ENCODE data around the gene FNDC3B.
"Not testable (repeated sequence)": the region's sequence is repeated elsewhere in the genome, so short reads cannot be mapped to it uniquely, and the experiment has no call there.

The FNDC3B gene

DNA sequence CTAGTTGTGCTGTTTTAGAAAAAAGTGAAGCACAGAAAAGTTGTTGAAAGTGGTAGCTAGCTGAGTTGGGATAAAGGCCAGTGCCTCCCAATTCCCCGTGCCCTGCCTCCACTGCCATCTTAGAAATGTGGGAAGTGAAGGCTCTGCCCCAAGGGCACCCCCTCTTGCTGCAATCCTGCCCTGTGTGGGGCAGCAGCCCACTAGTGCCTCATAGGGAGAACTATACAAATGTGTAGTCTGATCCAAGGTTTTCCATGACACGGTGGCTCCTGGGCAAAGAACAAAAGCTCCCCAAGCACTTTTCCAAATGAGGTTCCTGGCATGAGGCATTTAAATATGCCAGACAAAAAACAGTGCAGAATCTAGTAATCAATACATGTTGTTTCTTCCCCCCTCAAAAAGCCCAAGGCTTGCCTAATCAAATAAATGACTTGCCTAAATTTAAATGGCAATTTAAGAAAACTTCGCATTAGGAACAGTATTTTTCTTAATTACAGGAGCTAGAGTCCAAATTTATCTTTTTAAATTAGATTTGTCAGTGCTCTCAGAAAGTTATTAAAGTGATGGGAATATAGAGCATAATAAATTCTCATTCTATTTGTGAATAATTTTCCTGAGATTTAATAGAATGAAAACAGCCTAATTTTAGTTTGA is 325.1 kb downstream of the FNDC3B start:
- H3K36me3 ChIP-seq (ENCODE audit: insufficient read depth, low read length): peaks cover 10% of the 10 kb centered on the region; the same call in 1 of the 2 replicates
- no peak overlapping the region for H3K9ac ChIP-seq (ENCODE audit: low read depth, low read length)
- H3K9me3 ChIP-seq (ENCODE audit: control insufficient read depth, insufficient read depth, low read length): no peaks in the 10 kb centered on the region
- 0 out of 2 replicates have a peak, but pooled peaks cover 7% of the 10 kb centered on the region for H3K4me1 ChIP-seq (ENCODE audit: insufficient read depth, low read length)

DNA sequence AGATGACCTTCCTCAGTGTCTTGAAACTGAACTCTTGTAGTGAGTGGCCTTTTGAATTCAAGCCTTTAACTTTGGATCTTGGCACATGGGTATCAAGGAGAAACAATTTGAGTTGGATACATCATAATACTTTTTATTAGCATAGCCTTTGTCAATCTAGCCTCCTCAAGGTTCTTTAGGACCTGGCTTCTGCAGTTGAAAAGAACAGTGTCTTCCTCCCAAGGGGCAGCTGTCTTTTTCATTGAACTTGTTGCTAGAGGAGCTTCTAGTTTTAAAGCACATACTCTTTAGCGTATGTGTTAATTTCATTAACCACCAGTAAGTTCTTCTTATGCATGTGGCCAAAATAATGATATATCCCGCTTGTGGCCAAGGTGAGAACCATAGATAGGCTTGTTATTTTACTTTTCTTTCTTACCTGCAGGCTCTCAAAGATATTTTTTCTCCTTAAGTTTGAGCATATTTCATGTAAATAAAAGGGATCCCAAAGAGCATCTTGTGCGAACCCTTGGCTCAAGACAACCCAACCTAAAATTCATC is 325.7 kb downstream of the FNDC3B start:
- Histone ChIP-seq H3K9me3 (ENCODE audit: control insufficient read depth, insufficient read depth, low read length) (no peaks in the 10 kb centered on the region), H3K9ac (ENCODE audit: low read depth, low read length) (no peak overlapping the region), H3K4me1 (ENCODE audit: insufficient read depth, low read length) (0 out of 2 replicates have a peak, but pooled peaks cover 7% of the 10 kb centered on the region), H3K36me3 (ENCODE audit: insufficient read depth, low read length) (peaks cover 10% of the 10 kb centered on the region; the same call in 1 of the 2 replicates)

DNA sequence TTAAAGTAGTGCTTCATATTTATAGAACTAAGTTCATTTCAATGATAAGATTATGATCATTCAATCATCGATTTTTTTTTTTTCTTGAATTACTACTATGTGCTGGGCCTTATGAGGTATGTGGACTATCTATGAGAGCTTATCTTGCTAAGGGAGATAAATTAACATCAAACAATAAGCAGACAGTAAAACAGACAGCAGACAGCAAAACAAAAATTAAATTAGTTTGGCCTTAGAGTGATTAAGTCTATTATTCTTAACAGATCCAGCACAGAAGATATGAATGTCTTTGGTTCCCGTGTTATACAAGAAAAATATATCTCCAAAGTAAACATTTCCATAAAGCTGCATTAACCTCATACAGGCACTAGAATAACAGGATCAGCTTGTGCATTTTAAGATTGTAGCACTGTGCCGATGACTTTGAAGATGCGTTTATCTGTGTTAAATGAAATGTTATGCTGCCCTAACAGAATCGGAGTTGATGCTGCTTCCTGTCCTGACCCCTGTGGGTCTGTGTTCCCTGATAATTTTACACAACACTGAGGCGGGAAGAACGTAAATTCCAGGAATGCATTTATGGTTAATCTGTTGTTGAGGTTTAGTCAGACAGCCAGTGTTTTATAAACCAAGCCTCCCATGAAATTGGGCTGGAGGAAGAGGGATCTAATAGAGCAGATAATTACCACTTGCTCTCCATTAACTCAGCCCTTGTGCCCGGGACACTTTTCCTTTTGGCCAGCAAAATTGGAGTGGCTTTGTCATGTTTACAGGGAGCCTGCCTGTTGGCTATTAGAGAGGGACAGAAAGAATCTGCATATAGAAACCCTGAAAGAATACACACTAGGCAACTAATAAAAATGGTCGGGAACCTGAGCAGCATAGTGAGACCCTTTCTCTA is 328.1 kb downstream of the FNDC3B start:
- H3K9me3 ChIP-seq (ENCODE audit: control insufficient read depth, insufficient read depth, low read length): no peaks in the 10 kb centered on the region
- H3K9ac ChIP-seq (ENCODE audit: low read depth, low read length): no peak overlapping the region
- 0 out of 2 replicates have a peak, but pooled peaks cover 7% of the 10 kb centered on the region for H3K4me1 ChIP-seq (ENCODE audit: insufficient read depth, low read length)
- peaks cover 8% of the 10 kb centered on the region; the same call in 1 of the 2 replicates for H3K36me3 ChIP-seq (ENCODE audit: insufficient read depth, low read length)

DNA sequence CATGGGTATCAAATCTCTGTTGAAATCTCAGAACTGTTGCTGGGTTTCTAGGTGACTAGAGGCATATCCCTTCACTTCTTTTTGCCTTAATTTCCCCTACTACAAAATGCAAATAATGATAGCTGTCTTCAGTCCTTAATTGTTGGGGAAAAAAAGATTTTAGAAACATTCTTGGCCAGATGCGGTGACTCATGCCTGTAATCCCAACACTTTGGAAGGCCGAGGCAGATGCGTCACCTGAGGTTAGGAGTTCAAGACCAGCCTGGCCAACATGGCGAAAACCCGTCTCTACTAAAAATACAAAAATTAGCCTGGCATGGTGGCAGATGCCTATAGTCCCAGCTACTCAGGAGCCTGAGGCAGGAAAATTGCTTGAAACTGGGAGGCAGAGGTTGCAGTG is 329.2 kb downstream of the FNDC3B start:
- H3K36me3 ChIP-seq (ENCODE audit: insufficient read depth, low read length); H3K9ac ChIP-seq (ENCODE audit: low read depth, low read length); H3K4me1 ChIP-seq (ENCODE audit: insufficient read depth, low read length); H3K9me3 ChIP-seq (ENCODE audit: control insufficient read depth, insufficient read depth, low read length): not testable (repeated sequence)

DNA sequence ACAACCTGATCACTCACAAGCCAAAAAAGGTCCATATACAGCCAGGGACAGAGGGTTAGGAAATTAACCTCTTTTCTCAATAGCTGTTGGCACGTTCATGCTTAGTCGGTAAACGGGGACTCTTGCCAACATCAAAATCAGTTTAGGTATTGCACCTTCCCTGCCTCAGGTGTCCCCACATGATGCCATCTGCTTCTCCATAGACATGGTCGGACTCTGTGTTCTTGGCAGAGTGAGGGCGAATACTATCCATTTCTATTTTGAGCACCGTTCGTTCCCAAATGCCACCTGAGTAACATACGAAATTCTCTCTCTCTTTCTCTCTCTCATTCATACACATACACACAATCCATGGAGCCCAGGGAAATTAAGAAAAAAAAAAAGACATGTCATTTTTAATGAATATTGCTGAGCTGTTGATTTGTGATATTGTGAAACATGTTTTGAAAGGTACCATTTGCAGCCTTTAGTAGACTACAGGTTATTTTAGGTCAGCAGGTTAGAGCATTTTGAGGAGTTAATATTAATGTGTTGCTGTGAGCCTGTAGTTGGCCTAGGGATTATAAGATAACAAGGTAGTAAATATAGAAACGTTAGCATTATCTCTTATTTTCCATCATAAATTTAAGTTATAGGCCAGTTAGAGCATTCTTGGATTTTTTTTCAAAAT is 330.3 kb downstream of the FNDC3B start:
- Histone ChIP-seq H3K9ac (ENCODE audit: low read depth, low read length) (no peak overlapping the region), H3K9me3 (ENCODE audit: control insufficient read depth, insufficient read depth, low read length) (no peaks in the 10 kb centered on the region), H3K36me3 (ENCODE audit: insufficient read depth, low read length) (peaks cover 8% of the 10 kb centered on the region; the same call in 1 of the 2 replicates), H3K4me1 (ENCODE audit: insufficient read depth, low read length) (no peaks in the 10 kb centered on the region)

DNA sequence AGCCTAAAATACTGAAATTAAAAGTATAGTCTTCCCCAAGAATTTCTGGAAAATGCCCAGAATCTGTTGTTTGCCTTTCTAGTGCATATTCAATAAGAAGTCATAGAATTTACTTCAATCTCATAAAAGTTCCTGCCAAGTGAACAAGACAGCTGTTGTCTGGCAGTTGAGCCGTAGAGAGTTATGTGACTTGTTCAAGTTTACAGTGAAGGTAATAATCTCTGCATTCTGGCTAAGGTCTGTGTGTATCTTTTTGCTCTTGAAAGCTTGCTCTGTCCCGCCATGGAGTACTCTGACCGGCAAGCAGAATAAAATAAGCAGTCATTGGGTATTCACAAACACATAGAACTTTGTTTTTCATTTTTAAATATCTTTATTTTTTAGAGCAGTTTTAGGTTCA is 331.0 kb downstream of the FNDC3B start:
- Histone ChIP-seq H3K4me1 (ENCODE audit: insufficient read depth, low read length) (no peaks in the 10 kb centered on the region), H3K9ac (ENCODE audit: low read depth, low read length) (no peak overlapping the region), H3K36me3 (ENCODE audit: insufficient read depth, low read length) (peaks cover 8% of the 10 kb centered on the region; the same call in 1 of the 2 replicates), H3K9me3 (ENCODE audit: control insufficient read depth, insufficient read depth, low read length) (no peaks in the 10 kb centered on the region)

DNA sequence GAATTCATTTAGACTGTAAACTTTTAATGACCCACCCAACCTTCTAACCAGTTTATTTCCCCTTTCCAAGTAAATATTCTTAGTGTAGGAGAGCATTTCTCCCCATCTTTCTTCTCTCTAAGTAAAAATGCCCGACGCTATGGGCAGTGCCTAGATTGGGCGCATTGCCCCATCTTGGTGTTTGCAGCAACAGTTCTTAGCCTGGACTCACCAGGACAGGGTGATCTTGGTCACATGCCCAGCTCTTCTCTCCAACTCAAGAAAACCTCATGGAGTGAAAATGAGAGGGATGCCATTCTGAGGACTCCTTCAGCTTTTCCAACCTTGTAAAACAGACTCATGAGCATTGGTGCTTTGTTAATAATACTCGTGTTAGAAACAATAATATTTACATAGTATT is 332.2 kb downstream of the FNDC3B start:
- Histone ChIP-seq H3K9me3 (ENCODE audit: control insufficient read depth, insufficient read depth, low read length) (no peaks in the 10 kb centered on the region), H3K4me1 (ENCODE audit: insufficient read depth, low read length) (no peaks in the 10 kb centered on the region), H3K9ac (ENCODE audit: low read depth, low read length) (no peak overlapping the region), H3K36me3 (ENCODE audit: insufficient read depth, low read length) (peaks cover 6% of the 10 kb centered on the region; the same call in 1 of the 2 replicates)

DNA sequence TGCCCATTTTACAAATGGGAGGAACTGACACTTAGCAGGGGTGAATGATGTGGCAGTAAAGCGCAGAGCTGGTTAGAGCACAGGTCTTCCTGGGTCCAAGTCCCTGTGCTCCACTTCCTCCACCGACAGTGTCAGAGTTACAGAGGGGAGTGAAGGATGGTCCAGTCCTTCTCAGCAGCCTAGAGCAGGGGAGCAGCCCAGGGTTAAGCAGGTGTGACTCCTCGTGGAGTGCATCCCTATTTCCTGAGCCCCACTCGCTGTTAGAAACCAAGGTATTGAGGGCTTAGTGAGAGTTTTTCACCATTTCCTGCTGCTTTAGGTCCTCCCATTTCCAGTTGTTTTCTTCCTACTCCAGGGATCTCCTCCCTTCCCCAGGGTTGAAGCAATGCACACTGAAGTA is 333.5 kb downstream of the FNDC3B start:
- Histone ChIP-seq H3K36me3 (ENCODE audit: insufficient read depth, low read length) (peaks cover 7% of the 10 kb centered on the region; the same call in 1 of the 2 replicates), H3K9ac (ENCODE audit: low read depth, low read length) (no peak overlapping the region), H3K9me3 (ENCODE audit: control insufficient read depth, insufficient read depth, low read length) (no peaks in the 10 kb centered on the region), H3K4me1 (ENCODE audit: insufficient read depth, low read length) (no peaks in the 10 kb centered on the region)

DNA sequence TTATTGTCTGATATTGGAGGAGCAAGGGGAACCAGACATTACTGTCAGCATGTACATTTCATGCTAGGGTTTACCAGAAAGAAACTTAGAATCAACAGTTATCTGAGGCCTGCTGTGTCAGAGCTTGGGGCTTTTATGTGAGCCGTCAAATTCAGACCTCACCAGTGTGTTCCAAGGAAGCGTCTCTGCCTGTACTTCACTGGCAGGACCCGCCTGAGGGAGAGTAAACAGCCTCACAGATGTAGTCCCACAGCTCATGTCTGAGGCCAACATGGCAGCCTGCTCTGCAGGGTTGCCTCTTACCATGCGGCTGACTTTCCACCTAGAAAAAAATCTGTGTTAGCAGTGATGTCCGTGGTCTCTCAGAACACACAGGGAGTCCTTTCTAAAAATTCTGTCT is 334.5 kb downstream of the FNDC3B start:
- H3K9me3 ChIP-seq (ENCODE audit: control insufficient read depth, insufficient read depth, low read length): no peaks in the 10 kb centered on the region
- H3K9ac ChIP-seq (ENCODE audit: low read depth, low read length): no peak overlapping the region
- peaks cover 18% of the 10 kb centered on the region for H3K36me3 ChIP-seq (ENCODE audit: insufficient read depth, low read length)
- H3K4me1 ChIP-seq (ENCODE audit: insufficient read depth, low read length): no peaks in the 10 kb centered on the region

DNA sequence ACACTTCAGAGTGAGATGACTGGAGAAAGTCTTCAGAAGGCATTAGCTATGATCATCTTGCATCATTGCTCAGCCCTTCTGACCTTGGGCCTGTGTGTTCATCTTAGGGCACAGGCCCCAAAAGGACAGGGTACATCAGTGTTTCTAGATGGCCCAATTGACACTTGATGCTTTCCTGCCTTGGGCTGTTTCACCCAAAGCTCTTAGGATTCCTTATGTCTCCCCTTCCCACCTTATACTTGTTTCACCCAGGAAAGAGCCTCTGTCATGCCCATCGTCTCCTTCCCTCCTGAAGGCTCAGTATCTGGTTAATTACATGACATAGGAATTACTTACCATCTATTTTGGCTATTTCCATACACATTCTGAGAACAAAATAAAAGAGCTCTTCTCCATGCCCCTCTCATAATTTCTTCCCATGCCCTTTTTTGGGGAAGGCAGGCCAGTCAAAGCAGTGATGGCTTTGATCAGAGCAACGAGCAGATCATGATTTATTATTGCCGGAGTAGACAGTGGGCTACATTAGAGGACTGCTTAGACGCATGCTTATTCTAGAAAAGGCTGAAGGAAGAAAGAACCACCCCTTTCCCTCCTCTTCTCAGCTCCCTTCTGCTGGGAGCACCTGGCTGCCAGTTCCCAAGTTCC is 335.9 kb downstream of the FNDC3B start:
- no peaks in the 10 kb centered on the region for H3K9me3 ChIP-seq (ENCODE audit: control insufficient read depth, insufficient read depth, low read length)
- peaks cover 26% of the 10 kb centered on the region for H3K36me3 ChIP-seq (ENCODE audit: insufficient read depth, low read length)
- H3K4me1 ChIP-seq (ENCODE audit: insufficient read depth, low read length): no peaks in the 10 kb centered on the region
- no peak overlapping the region for H3K9ac ChIP-seq (ENCODE audit: low read depth, low read length)

DNA sequence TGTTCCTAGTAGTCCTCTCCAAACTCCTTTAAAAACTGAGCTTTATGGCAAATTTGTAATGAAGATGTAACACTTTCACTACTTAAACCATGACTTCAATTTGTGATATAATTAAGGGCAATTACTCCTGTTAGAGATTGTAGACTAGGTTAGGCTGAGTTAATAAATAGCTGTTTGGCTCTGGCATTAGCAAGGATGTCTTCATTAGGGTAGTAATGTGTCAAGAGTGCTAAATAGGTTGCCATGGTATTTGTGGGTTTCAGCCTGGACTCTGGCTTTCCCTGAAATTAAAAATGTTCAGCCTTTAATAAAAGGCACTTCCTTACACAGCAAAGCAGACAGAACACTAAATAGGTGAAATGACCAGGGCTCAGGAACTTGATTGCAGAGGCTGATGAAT is 337.0 kb downstream of the FNDC3B start:
- Histone ChIP-seq H3K4me1 (ENCODE audit: insufficient read depth, low read length) (no peaks in the 10 kb centered on the region), H3K9ac (ENCODE audit: low read depth, low read length) (no peak overlapping the region), H3K36me3 (ENCODE audit: insufficient read depth, low read length) (peaks cover 30% of the 10 kb centered on the region), H3K9me3 (ENCODE audit: control insufficient read depth, insufficient read depth, low read length) (no peaks in the 10 kb centered on the region)

DNA sequence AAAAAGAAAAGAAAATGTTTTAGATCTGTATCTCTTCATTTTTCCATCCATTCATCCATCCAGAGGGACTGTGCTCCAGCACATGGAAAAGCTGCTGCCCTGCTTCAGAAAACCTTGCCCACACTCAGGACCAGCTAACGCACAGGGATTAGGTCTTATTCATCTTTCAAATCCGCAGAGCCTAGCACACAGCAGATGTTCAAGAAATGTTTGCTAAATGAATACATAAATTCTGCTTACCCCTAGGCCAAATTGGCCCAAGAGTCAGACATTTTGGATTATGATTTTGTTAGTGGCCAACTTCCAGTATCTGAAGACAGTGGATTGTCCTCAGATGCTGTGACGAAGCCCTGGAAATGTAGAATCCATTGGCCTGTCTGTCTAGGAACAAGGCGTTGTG is 337.5 kb downstream of the FNDC3B start:
- Histone ChIP-seq H3K36me3 (ENCODE audit: insufficient read depth, low read length) (peaks cover 28% of the 10 kb centered on the region), H3K9me3 (ENCODE audit: control insufficient read depth, insufficient read depth, low read length) (no peaks in the 10 kb centered on the region), H3K9ac (ENCODE audit: low read depth, low read length) (no peak overlapping the region), H3K4me1 (ENCODE audit: insufficient read depth, low read length) (no peaks in the 10 kb centered on the region)

DNA sequence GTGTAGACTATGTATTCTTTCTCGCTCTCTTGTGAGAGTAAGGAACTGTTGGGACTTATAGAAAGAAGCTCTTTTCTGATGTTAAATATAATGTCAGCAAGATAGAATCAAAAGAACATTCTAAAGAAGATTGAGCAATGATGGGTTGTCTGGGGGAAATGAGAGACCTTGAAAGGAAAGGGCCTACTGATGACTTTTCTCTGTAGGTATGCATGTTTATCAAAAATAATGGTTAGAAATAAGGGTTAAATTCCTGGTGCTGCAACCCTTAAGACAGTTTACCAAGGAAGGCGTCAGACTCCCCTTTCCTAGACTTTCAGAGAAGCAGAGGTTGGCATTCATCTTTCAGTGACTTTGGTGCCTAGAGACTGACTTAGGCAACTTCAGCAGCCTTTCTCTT is 339.1 kb downstream of the FNDC3B start:
- Histone ChIP-seq H3K9ac (ENCODE audit: low read depth, low read length) (no peak overlapping the region), H3K9me3 (ENCODE audit: control insufficient read depth, insufficient read depth, low read length) (no peaks in the 10 kb centered on the region), H3K36me3 (ENCODE audit: insufficient read depth, low read length) (peaks cover 28% of the 10 kb centered on the region)

DNA sequence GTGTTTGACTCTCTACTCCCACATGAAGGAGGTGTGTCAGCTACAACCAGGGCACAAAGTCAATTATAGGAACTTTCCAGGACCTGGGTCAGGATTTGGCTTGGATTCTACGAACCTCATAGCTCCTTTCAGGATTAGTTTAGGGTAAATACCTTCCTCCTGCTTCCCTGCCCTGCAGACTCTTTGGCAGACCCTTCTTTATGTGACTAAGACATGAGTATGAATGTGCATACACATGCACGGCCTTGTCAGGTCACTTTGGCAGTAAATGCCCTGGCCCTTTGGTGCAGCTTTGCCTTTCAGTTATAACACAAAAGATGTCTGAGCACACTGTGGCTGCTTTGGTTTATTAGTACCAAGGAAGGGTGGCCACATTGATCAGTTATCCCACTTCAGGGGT is 340.0 kb downstream of the FNDC3B start:
- Histone ChIP-seq H3K4me1 (ENCODE audit: insufficient read depth, low read length) (no peaks in the 10 kb centered on the region), H3K9me3 (ENCODE audit: control insufficient read depth, insufficient read depth, low read length) (no peaks in the 10 kb centered on the region), H3K9ac (ENCODE audit: low read depth, low read length) (no peak overlapping the region), H3K36me3 (ENCODE audit: insufficient read depth, low read length) (peaks cover 28% of the 10 kb centered on the region)

More for the DNA sequence above, 339.1 kb downstream of the FNDC3B start:
- H3K4me1 ChIP-seq (ENCODE audit: insufficient read depth, low read length): no peaks in the 10 kb centered on the region
